Fibroblast of villous mesenchyme (primary cell): ENCODE data around the gene CCT2. TPM values are rescaled to one million over a fixed set of nuclear protein-coding genes. Genes with fewer than 3 reads are reported as not detected.

Source experiments
- DNase-seq: peaks from one replicate; pipeline ENCODE4 v3.0.0-alpha.2; 2010; ENCODE audit warnings: low read depth
- H3K4me3 ChIP-seq: 2 replicates; pipeline ENCODE4 v1.5.1; 2011; ENCODE audit warnings: low read depth, mild to moderate bottlenecking, low read length
- CTCF ChIP-seq: IDR thresholded peaks from 2 replicates; pipeline ENCODE4 v1.5.1; 2012; ENCODE audit warnings: low read depth, mild to moderate bottlenecking, low read length; ENCODE audit not compliant: insufficient read depth
- small RNA-seq: library from RNA; depleted of rRNA; stranded (forward); fragments of <200 nt; gene quantifications from one replicate; pipeline ENCODE3, GENCODE V24; 2012
- total RNA-seq: library from RNA; depleted of rRNA; stranded (reverse); fragments of >200 nt; gene quantifications from 2 replicates; pipeline ENCODE4 v1.2.3, GENCODE V29; 2012

Gene CCT2
- total RNA-seq, 1 donor, result 330 TPM

DNA sequence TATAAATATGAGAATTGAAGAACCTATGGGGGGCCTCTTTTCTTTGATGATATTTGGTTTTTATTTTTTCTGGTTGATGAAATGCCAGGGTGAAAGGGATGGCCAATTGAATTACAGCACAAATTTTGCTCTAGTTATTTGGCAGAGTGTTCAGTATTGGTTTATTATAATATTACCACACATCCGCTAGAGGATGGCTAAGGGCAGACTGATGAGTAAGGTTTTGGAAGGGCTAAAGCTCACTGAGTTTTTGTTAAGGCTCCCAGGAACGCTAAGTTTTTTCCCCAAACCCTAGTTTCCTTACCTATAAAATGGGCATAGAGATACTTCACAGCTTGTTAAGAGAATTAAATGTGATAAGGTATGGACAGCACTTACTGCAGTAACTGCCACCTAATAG is 59.8 kb downstream of the CCT2 start:
- no peak for DNase-seq
- TF ChIP-seq CTCF, result no peak
- H3K4me3 ChIP-seq, result no peak overlapping the region

GRCh38 chr12:69647178-69647577 is 61.9 kb downstream of the CCT2 start:
- no peak overlapping the region for H3K4me3 ChIP-seq
- no peak for DNase-seq
- TF ChIP-seq CTCF, result no peak

GRCh38 chr12:69648476-69648875 is 63.2 kb downstream of the CCT2 start:
- peak; percentile 79 for DNase-seq
- H3K4me3 ChIP-seq, result no peak overlapping the region
- TF ChIP-seq CTCF, result no peak

GRCh38 chr12:69649529-69649928 is 64.3 kb downstream of the CCT2 start:
- H3K4me3 ChIP-seq, result no peak overlapping the region
- no peak for DNase-seq
- no peak for TF ChIP-seq CTCF

Small RNA genes within 50 kb of the gene (small RNA-seq; reads per million reads assigned to genes)
- gene MIR3913-1, result 0.28 reads per million

Other genes with a start within 250 kb of the CCT2 start
- gene LYZ, start 237.1 kb upstream of the CCT2 start, total RNA-seq, result not detected in 2 replicates
- 10.8 and 13.9 TPM in 2 replicates for gene YEATS4, start 225.7 kb upstream of the CCT2 start, total RNA-seq
- gene FRS2, start 115.1 kb upstream of the CCT2 start, total RNA-seq, result 57.3 and 70.0 TPM in 2 replicates
- gene LRRC10, start 25.4 kb downstream of the CCT2 start, total RNA-seq, result not detected in 2 replicates
- under 0.01 TPM in 1 of 2 replicates, not detected in the other for gene BEST3, start 113.8 kb downstream of the CCT2 start, total RNA-seq
- gene RAB3IP, start 153.4 kb downstream of the CCT2 start, total RNA-seq, result 4.5 and 9.5 TPM in 2 replicates
- gene MYRFL, start 239.8 kb downstream of the CCT2 start, total RNA-seq, result not detected in 2 replicates